Calu3 (cell line): ENCODE results near the gene PARD3. TPM values are rescaled to one million over a fixed set of nuclear protein-coding genes. Genes with fewer than 3 reads are reported as not detected.

Source experiments
- BruUV-seq: library from RNA; stranded (reverse); fragments of 400-500 nt; replicated peaks from 2 replicates; lab custom pipeline; 2021; lab: Mats Ljungman, UMichigan
- CTCF ChIA-PET: fragments of 300-600 bp; sonication (Branson Sonifier 250); formaldehyde crosslinking; loops from one replicate; lab custom pipeline; 2022; ENCODE audit warnings: antibody characterized with exemption; lab: Charles Lee
- DNase-seq: peaks from one replicate; pipeline ENCODE4 v3.0.0; 2022
- H3K27ac Mint-ChIP-seq: one replicate; pipeline ENCODE4 v1.8.0; 2022; ENCODE audit warnings: mixed read lengths; ENCODE audit not compliant: unreplicated experiment
- H3K27me3 Mint-ChIP-seq: one replicate; pipeline ENCODE4 v1.8.0; 2022; ENCODE audit warnings: mixed read lengths; ENCODE audit not compliant: unreplicated experiment
- H3K36me3 Mint-ChIP-seq: one replicate; pipeline ENCODE4 v1.8.0; 2022; ENCODE audit warnings: mild to moderate bottlenecking, moderate library complexity, mixed read lengths; ENCODE audit not compliant: insufficient read depth, unreplicated experiment
- H3K4me1 Mint-ChIP-seq: one replicate; pipeline ENCODE4 v1.8.0; 2022; ENCODE audit warnings: mild to moderate bottlenecking, low read depth, mixed read lengths; ENCODE audit not compliant: unreplicated experiment
- H3K4me3 Mint-ChIP-seq: one replicate; pipeline ENCODE4 v1.8.0; 2022; ENCODE audit warnings: mild to moderate bottlenecking, low read depth, moderate library complexity, mixed read lengths; ENCODE audit not compliant: unreplicated experiment
- H3K9me3 Mint-ChIP-seq: one replicate; pipeline ENCODE4 v1.8.0; 2022; ENCODE audit warnings: low read depth, mixed read lengths; ENCODE audit not compliant: unreplicated experiment
- intact Hi-C: fragments of 100-400 bp; cut with micrococcal nuclease; formaldehyde crosslinking; loops from one replicate; pipeline ENCODE4 v1.10.0; 2022; ENCODE audit not compliant: unreplicated experiment
- total RNA-seq: library from RNA; stranded (reverse); gene quantifications from 2 replicates; pipeline ENCODE4 v1.2.3, GENCODE V29; 2022
- TF ChIP-seq, protein P1 (sequence below): fragments of 200-600 bp; IDR thresholded peaks from one replicate; pipeline ENCODE4 v1.8.0; 2022; ENCODE audit warnings: antibody characterized with exemption; ENCODE audit not compliant: unreplicated experiment

Gene PARD3
- total RNA-seq, 1 experiment from 2014 or later: 62.4 TPM

DNA sequence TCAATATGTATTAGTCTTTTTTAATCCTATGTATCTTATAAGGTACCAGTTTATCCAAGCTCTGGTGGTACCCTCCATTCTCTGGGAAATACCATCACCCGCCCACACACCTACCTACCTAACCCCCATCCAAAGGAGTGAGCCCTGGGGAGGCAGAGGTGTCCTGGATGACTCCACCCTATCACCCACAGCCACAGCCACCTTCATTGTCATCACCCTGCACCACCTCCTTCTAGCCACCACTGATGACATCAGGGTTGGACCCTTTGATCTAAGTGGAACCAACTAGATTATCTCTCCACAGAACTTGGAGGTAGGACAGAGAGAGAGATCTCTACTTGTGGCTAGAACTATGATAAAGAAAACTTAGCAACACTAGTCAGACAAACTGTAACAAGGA lies 259.4 kb downstream of the PARD3 start:
- intact Hi-C loops: no loop called here
- no TSS peak for BruUV-seq
- H3K9me3 Mint-ChIP-seq: no peaks in the 10 kb centered on the region

DNA sequence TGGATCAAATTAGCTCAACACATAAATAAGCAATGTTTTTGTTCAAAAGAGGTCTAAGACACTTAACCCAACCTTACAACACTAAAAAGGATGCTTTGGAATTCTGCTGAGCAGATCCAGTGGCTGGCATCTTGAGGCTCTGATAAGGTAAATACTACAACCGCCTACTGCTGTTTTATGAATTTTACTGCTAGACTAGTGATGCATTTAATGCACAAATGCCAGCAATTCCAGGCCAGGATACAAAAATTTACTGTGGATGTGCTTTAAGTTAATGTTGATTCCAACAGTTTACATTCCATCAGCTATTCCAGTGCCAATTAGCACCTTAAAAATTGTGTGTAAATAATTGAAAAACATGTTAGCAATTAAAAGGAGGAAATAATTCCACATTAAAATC lies 261.3 kb downstream of the PARD3 start:
- CTCF ChIA-PET: no interaction called here
- H3K27me3 Mint-ChIP-seq: no peaks in the 10 kb centered on the region
- TF ChIP-seq, protein P1, sequence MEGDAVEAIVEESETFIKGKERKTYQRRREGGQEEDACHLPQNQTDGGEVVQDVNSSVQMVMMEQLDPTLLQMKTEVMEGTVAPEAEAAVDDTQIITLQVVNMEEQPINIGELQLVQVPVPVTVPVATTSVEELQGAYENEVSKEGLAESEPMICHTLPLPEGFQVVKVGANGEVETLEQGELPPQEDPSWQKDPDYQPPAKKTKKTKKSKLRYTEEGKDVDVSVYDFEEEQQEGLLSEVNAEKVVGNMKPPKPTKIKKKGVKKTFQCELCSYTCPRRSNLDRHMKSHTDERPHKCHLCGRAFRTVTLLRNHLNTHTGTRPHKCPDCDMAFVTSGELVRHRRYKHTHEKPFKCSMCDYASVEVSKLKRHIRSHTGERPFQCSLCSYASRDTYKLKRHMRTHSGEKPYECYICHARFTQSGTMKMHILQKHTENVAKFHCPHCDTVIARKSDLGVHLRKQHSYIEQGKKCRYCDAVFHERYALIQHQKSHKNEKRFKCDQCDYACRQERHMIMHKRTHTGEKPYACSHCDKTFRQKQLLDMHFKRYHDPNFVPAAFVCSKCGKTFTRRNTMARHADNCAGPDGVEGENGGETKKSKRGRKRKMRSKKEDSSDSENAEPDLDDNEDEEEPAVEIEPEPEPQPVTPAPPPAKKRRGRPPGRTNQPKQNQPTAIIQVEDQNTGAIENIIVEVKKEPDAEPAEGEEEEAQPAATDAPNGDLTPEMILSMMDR: no peak
- no peak overlapping the region for H3K4me3 Mint-ChIP-seq
- H3K36me3 Mint-ChIP-seq: peaks cover 5% of the 10 kb centered on the region
- BruUV-seq: no TSS peak
- H3K9me3 Mint-ChIP-seq: no peaks in the 10 kb centered on the region
- DNase-seq: no peak
- H3K4me1 Mint-ChIP-seq: peaks cover 20% of the 10 kb centered on the region
- intact Hi-C loops: no loop called here
- H3K27ac Mint-ChIP-seq: no peak overlapping the region

More for the DNA sequence above, 259.4 kb downstream of the PARD3 start:
- Mint-ChIP-seq H3K4me3 (no peak overlapping the region), H3K27ac (peak overlapping the region; percentile 4), H3K27me3 (no peaks in the 10 kb centered on the region), H3K4me1 (peaks cover 20% of the 10 kb centered on the region), H3K36me3 (peaks cover 5% of the 10 kb centered on the region)
- TF ChIP-seq, protein P1: no peak
- DNase-seq: no peak
- CTCF ChIA-PET: no interaction called here

DNA sequence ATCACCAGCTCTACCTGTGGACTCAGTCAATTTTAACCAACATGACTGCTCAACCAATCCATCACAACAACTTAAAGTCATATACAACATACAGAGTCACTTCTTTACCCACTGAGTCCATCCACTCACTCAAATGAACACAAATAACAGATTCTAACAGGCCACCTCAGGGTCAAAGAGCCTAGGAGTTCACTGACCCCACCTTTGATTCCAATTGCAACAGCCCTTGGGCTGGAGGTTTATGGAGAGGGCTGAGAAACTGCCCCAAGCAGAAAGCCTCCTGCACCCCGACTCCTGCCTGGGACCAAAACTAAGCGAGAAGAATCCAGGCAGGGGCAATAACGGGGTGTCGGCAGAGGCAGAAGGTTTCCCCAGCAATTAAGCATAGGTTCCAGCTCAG lies 263.8 kb downstream of the PARD3 start:
- no peak for DNase-seq
- Mint-ChIP-seq H3K9me3 (no peaks in the 10 kb centered on the region), H3K27ac (no peak overlapping the region), H3K27me3 (no peaks in the 10 kb centered on the region), H3K4me3 (no peak overlapping the region), H3K36me3 (peaks cover 5% of the 10 kb centered on the region), H3K4me1 (peaks cover 17% of the 10 kb centered on the region)
- intact Hi-C loops: no loop called here
- CTCF ChIA-PET: interaction anchor here (0.5 kb wide), 1 partner anchor 158 kb away, joined by 4 read pairs; no protein-coding TSS in a partner anchor
- TF ChIP-seq, protein P1: no peak
- no TSS peak for BruUV-seq

DNA sequence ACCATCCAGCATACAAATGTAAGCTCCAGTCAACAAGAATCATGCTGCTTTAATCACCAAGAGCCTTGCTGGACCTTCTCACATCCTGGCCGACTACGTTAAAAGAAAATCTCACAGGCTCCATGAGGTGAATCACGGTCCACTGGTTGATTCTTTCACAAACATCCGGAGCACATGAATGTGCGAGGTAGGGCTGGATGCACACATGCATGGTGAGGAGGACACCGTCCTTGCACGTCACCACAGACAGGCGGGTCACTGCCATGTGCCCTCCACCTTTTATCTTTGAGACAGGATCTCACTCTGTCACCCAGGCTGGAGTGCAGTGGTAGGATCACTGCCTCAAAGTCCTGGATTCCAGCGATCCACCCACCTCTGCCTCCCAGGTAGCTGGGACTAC lies 265.1 kb downstream of the PARD3 start:
- intact Hi-C loops: no loop called here
- H3K27me3 Mint-ChIP-seq: no peaks in the 10 kb centered on the region
- no TSS peak for BruUV-seq
- H3K4me1 Mint-ChIP-seq: peaks cover 8% of the 10 kb centered on the region
- no peak overlapping the region for H3K4me3 Mint-ChIP-seq
- H3K27ac Mint-ChIP-seq: no peak overlapping the region
- DNase-seq: no peak
- H3K9me3 Mint-ChIP-seq: no peaks in the 10 kb centered on the region
- H3K36me3 Mint-ChIP-seq: peaks cover 5% of the 10 kb centered on the region
- TF ChIP-seq, protein P1: no peak
- CTCF ChIA-PET: no interaction called here
